ENCODE results near the gene SLC37A3. TPM values are rescaled to one million over a fixed set of nuclear protein-coding genes. Genes with fewer than 3 reads are reported as not detected.

SLC37A3 gene
- total RNA-seq, 1 donor from 2014 or later, result 7.5 TPM

GRCh38 chr7:140389445-140389844, 8.9 kb downstream of the SLC37A3 start:
- no peak for DNase-seq
- Histone ChIP-seq H3K4me1 (peaks cover 5% of the 10 kb centered on the region), H3K27me3 (ENCODE audit: low read depth) (no peaks in the 10 kb centered on the region), H3K27ac (replicated peaks) (no peak overlapping the region), H3K4me3 (no peak overlapping the region), H3K36me3 (peaks cover 6% of the 10 kb centered on the region), H3K9me3 (replicated peaks) (no peaks in the 10 kb centered on the region)
- no peak for TF ChIP-seq CTCF (IDR thresholded peaks at IDR 0.05; ENCODE audit: borderline replicate concordance)
- intact Hi-C loops (cut with micrococcal nuclease), result no loop called here

GRCh38 chr7:140384894-140385545, 13.3 kb downstream of the SLC37A3 start:
- Histone ChIP-seq H3K9me3 (replicated peaks) (no peaks in the 10 kb centered on the region), H3K4me3 (no peak overlapping the region), H3K27me3 (ENCODE audit: low read depth) (no peaks in the 10 kb centered on the region), H3K36me3 (peaks cover 29% of the 10 kb centered on the region), H3K4me1 (no peaks in the 10 kb centered on the region), H3K27ac (replicated peaks) (no peak overlapping the region)
- no peak for DNase-seq
- intact Hi-C loops (cut with micrococcal nuclease), result no loop called here
- no peak for TF ChIP-seq CTCF (IDR thresholded peaks at IDR 0.05; ENCODE audit: borderline replicate concordance)

- no peak for TF ChIP-seq CTCF (IDR thresholded peaks at IDR 0.05; ENCODE audit: borderline replicate concordance)
- intact Hi-C loops (cut with micrococcal nuclease), result no loop called here
- H3K4me3 ChIP-seq, result no peak overlapping the region
- DNase-seq, result no peak
- H3K36me3 ChIP-seq, result peaks cover 37% of the 10 kb centered on the region
- no peaks in the 10 kb centered on the region for H3K27me3 ChIP-seq (ENCODE audit: low read depth)
- no peak overlapping the region for H3K27ac ChIP-seq (replicated peaks)
- H3K9me3 ChIP-seq (replicated peaks), result no peaks in the 10 kb centered on the region
- no peaks in the 10 kb centered on the region for H3K4me1 ChIP-seq
Measured at GRCh38 chr7:140383954-140384713, 14.2 kb downstream of the SLC37A3 start.

GRCh38 chr7:140375892-140376730, 22.2 kb downstream of the SLC37A3 start:
- no peak for DNase-seq
- no peaks in the 10 kb centered on the region for H3K27me3 ChIP-seq (ENCODE audit: low read depth)
- peaks cover 38% of the 10 kb centered on the region for H3K36me3 ChIP-seq
- intact Hi-C loops (cut with micrococcal nuclease), result no loop called here
- TF ChIP-seq CTCF (IDR thresholded peaks at IDR 0.05; ENCODE audit: borderline replicate concordance), result no peak
- H3K9me3 ChIP-seq (replicated peaks), result no peaks in the 10 kb centered on the region
- H3K27ac ChIP-seq (replicated peaks), result no peak overlapping the region
- no peaks in the 10 kb centered on the region for H3K4me1 ChIP-seq
- H3K4me3 ChIP-seq, result no peak overlapping the region

- DNase-seq, result no peak
- H3K27me3 ChIP-seq (ENCODE audit: low read depth), result no peaks in the 10 kb centered on the region
- no peaks in the 10 kb centered on the region for H3K4me1 ChIP-seq
- no peaks in the 10 kb centered on the region for H3K9me3 ChIP-seq (replicated peaks)
- H3K36me3 ChIP-seq, result peaks cover 32% of the 10 kb centered on the region
- H3K4me3 ChIP-seq, result no peak overlapping the region
- TF ChIP-seq CTCF (IDR thresholded peaks at IDR 0.05; ENCODE audit: borderline replicate concordance), result no peak
- intact Hi-C loops (cut with micrococcal nuclease), result no loop called here
- H3K27ac ChIP-seq (replicated peaks), result no peak overlapping the region
Measured at GRCh38 chr7:140375323-140375722, 23.0 kb downstream of the SLC37A3 start.
